Activated naive CD8-positive, alpha-beta T cell (primary cell): Measurements from ENCODE around the gene SNX19.

Experiments used
- H3K27ac Mint-ChIP-seq: one replicate; pipeline ENCODE4 v1.8.0; 2021; ENCODE audit warnings: mixed read lengths
- H3K27me3 Mint-ChIP-seq: one replicate; pipeline ENCODE4 v1.8.0; 2021; ENCODE audit warnings: mixed read lengths
- H3K36me3 Mint-ChIP-seq: one replicate; pipeline ENCODE4 v1.8.0; 2021; ENCODE audit warnings: mixed read lengths
- H3K4me1 Mint-ChIP-seq: one replicate; pipeline ENCODE4 v1.8.0; 2021; ENCODE audit warnings: low read depth, mixed read lengths
- H3K4me3 Mint-ChIP-seq: one replicate; pipeline ENCODE4 v1.8.0; 2021; ENCODE audit warnings: mild to moderate bottlenecking, mixed read lengths
- H3K9me3 Mint-ChIP-seq: one replicate; pipeline ENCODE4 v1.8.0; 2021; ENCODE audit warnings: low read depth, mixed read lengths

SNX19 gene

GRCh38 chr11:130830566-130830965, 85.7 kb downstream of the SNX19 start:
- H3K27me3 Mint-ChIP-seq, result peaks cover 6% of the 10 kb centered on the region
- H3K4me3 Mint-ChIP-seq, result no peak overlapping the region
- H3K4me1 Mint-ChIP-seq, result no peaks in the 10 kb centered on the region
- H3K27ac Mint-ChIP-seq, result no peak overlapping the region
- H3K36me3 Mint-ChIP-seq, result no peaks in the 10 kb centered on the region
- no peaks in the 10 kb centered on the region for H3K9me3 Mint-ChIP-seq

- Mint-ChIP-seq H3K36me3 (no peaks in the 10 kb centered on the region), H3K4me3 (no peak overlapping the region), H3K4me1 (no peaks in the 10 kb centered on the region), H3K27me3 (peaks cover 10% of the 10 kb centered on the region), H3K27ac (no peak overlapping the region), H3K9me3 (no peaks in the 10 kb centered on the region)
These were observed 86.3 kb downstream of the SNX19 start for GRCh38 chr11:130829920-130830511.

DNA sequence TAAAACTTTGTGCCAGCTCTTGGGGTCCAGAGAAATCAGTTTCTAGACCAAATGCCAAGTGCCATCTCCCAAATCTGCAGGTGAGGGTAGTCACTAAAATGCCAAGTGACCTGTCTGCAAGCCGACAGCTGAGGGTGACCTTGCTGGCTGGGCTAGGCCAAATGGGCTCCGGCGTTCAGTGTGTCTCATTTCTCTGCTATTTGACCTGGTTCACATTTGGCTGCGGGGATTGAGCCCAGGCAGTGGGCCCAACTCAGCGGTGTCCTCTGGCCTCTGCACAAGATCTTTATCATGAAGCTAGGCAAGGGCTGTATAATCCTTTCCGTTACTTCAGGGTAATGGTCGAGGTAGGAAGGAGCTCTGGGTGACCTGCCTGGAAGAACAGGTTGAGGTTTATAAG, 87.5 kb downstream of the SNX19 start:
- no peaks in the 10 kb centered on the region for H3K4me1 Mint-ChIP-seq
- no peak overlapping the region for H3K4me3 Mint-ChIP-seq
- H3K27me3 Mint-ChIP-seq, result peaks cover 10% of the 10 kb centered on the region
- H3K36me3 Mint-ChIP-seq, result no peaks in the 10 kb centered on the region
- H3K9me3 Mint-ChIP-seq, result no peaks in the 10 kb centered on the region
- H3K27ac Mint-ChIP-seq, result no peak overlapping the region

DNA sequence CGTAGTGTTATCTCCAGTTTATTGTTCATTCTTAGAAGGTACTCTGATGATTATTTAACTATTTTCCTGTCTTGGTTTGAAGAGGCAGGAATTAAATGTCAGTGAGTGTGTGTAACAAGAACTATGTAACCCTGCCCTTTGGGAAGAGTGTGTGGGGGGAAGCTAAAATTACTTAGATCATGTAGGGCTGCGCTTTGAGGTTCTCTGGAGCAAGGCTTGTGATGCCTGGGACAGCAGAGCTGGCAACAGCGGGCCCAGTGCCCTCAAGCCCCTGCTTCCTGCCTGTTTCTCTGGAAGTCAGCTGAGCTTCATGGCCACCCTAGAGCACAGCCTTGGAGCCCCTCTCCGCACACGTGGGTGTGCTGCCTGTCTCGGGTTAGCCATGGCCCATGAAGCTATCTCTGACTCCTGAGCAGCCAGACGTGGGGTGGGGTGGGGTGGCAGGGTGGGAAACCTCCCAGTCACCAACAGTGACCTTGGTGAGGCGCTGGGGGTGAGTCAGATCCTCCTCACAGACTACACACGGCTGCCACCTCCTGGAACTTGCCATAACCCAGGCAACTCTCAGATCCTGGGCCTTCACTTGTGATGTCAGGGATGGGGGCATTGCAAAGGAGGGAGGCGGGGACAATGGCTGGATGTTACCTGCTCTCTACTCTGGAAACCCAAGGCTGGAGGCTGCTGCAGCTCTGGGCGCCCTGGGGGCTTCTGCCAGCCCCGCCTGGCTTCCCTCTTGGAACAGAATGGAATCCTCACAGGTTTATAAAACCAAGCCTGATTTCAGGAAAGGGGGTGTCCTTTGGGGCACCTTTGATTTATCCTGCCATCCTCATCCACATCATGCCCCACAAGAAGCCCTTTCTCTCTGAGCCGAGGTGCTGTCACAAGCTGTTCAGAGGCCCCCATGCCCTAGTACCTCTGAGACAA, 88.6 kb downstream of the SNX19 start:
- H3K27ac Mint-ChIP-seq, result no peak overlapping the region
- H3K4me1 Mint-ChIP-seq, result no peaks in the 10 kb centered on the region
- H3K4me3 Mint-ChIP-seq, result no peak overlapping the region
- H3K27me3 Mint-ChIP-seq, result peaks cover 7% of the 10 kb centered on the region
- H3K36me3 Mint-ChIP-seq, result no peaks in the 10 kb centered on the region
- H3K9me3 Mint-ChIP-seq, result no peaks in the 10 kb centered on the region

- Mint-ChIP-seq H3K9me3 (no peaks in the 10 kb centered on the region), H3K4me3 (no peak overlapping the region), H3K4me1 (no peaks in the 10 kb centered on the region), H3K36me3 (no peaks in the 10 kb centered on the region), H3K27me3 (peaks cover 4% of the 10 kb centered on the region), H3K27ac (no peak overlapping the region)
These were observed 89.7 kb downstream of the SNX19 start for GRCh38 chr11:130826572-130826971.

DNA sequence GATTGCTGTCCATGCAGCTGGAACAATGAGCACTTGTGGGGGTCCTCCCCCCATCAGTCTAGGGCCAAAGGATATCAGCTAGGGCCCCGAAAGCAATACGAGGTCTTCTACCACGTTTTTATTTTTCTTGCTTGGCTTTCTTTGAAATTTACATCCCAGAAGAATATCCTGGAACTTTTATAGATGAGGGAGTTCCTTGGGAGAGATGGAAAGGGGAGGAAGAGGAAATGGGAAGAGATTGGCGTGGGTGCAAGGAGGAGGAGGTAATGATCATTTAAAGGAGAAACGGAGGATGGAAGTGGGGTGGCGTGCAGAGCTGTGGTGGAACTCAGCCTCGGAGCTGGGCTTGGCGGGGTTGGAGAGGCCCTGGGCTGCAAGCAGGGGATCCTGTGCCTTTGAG, 90.3 kb downstream of the SNX19 start:
- Mint-ChIP-seq H3K27ac (no peak overlapping the region), H3K4me3 (no peak overlapping the region)

GRCh38 chr11:130825561-130825960, 90.7 kb downstream of the SNX19 start:
- no peaks in the 10 kb centered on the region for H3K4me1 Mint-ChIP-seq

More for the DNA sequence above, 90.3 kb downstream of the SNX19 start:
- Mint-ChIP-seq H3K27me3 (peaks cover 4% of the 10 kb centered on the region), H3K4me1 (no peaks in the 10 kb centered on the region), H3K36me3 (no peaks in the 10 kb centered on the region), H3K9me3 (no peaks in the 10 kb centered on the region)

More at GRCh38 chr11:130825561-130825960, 90.7 kb downstream of the SNX19 start:
- H3K36me3 Mint-ChIP-seq, result no peaks in the 10 kb centered on the region
- no peak overlapping the region for H3K4me3 Mint-ChIP-seq
- H3K9me3 Mint-ChIP-seq, result no peaks in the 10 kb centered on the region
- no peak overlapping the region for H3K27ac Mint-ChIP-seq
- peaks cover 6% of the 10 kb centered on the region for H3K27me3 Mint-ChIP-seq
